GM13977 (cell line): ENCODE measurements around the gene C12orf57.

Experiments
- DNase-seq: peaks from one replicate; pipeline ENCODE4 v3.0.0; 2012; ENCODE audit warnings: low spot score
- in situ Hi-C: fragments of 300-500 bp; cut with MboI; formaldehyde crosslinking; loops from one replicate; pipeline ENCODE4 v1.12.0; 2022; ENCODE audit warnings: low sequenced_read_pairs, low pct_unique_long_range_greater_than_20kb, mixed read lengths, inconsistent platforms; ENCODE audit not compliant: unreplicated experiment
- TF ChIP-seq, protein P1 (sequence below): IDR thresholded peaks from 2 replicates; pipeline ENCODE4 v1.5.1; 2012; ENCODE audit warnings: mild to moderate bottlenecking, control low read depth; ENCODE audit not compliant: insufficient read depth; ENCODE audit errors: extremely low read depth, missing control alignments

The C12orf57 gene

GRCh38 chr12:6957741-6958608, 14.2 kb downstream of the C12orf57 start:
- in situ Hi-C loops: no loop called here
- no peak for DNase-seq
- TF ChIP-seq, protein P1, sequence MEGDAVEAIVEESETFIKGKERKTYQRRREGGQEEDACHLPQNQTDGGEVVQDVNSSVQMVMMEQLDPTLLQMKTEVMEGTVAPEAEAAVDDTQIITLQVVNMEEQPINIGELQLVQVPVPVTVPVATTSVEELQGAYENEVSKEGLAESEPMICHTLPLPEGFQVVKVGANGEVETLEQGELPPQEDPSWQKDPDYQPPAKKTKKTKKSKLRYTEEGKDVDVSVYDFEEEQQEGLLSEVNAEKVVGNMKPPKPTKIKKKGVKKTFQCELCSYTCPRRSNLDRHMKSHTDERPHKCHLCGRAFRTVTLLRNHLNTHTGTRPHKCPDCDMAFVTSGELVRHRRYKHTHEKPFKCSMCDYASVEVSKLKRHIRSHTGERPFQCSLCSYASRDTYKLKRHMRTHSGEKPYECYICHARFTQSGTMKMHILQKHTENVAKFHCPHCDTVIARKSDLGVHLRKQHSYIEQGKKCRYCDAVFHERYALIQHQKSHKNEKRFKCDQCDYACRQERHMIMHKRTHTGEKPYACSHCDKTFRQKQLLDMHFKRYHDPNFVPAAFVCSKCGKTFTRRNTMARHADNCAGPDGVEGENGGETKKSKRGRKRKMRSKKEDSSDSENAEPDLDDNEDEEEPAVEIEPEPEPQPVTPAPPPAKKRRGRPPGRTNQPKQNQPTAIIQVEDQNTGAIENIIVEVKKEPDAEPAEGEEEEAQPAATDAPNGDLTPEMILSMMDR: no peak

DNA sequence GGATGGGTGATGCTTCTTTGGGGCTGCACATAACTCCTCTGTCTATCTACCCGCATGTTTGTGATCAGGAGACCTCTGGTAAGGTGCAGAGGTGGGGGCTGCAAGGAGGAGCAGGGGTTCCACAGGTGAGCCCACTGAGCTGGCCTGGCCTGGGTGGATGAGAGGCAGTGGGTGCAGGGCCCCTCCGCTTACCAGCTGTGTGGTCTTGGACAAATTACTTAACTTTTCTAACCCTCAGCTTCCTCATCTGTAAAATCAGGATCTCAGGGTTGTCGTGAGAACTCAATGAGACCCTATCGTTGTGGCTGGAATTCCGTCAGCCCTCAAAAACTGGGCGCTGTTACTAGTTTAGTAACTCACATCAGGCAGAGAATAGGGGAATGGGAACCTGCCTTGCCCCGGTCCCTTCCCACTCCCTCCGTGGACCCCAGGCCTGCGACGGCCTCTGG, 14.8 kb downstream of the C12orf57 start:
- no peak for DNase-seq
- TF ChIP-seq, protein P1: no peak
- in situ Hi-C loops: no loop called here

- in situ Hi-C loops: no loop called here
- peak; percentile 84 for DNase-seq
- TF ChIP-seq, protein P1: no peak
Measured at GRCh38 chr12:6959058-6959804, 15.4 kb downstream of the C12orf57 start.

GRCh38 chr12:6959805-6960592, 16.2 kb downstream of the C12orf57 start:
- no peak for DNase-seq
- in situ Hi-C loops: no loop called here
- TF ChIP-seq, protein P1: no peak

- TF ChIP-seq, protein P1: peak; percentile 67
- peak; percentile 65 for DNase-seq
- in situ Hi-C loops: no loop called here
Measured at GRCh38 chr12:6960593-6961277, 16.9 kb downstream of the C12orf57 start.
